HG02885 (cell line): ENCODE measurements around the gene ERFE.

Experiments used
- ATAC-seq: cut with Tn5 transposase; IDR thresholded peaks from one replicate; pipeline ENCODE4 v1.9.1; 2021; ENCODE audit warnings: mild to moderate bottlenecking; ENCODE audit not compliant: unreplicated experiment, poor library complexity

ERFE gene

DNA sequence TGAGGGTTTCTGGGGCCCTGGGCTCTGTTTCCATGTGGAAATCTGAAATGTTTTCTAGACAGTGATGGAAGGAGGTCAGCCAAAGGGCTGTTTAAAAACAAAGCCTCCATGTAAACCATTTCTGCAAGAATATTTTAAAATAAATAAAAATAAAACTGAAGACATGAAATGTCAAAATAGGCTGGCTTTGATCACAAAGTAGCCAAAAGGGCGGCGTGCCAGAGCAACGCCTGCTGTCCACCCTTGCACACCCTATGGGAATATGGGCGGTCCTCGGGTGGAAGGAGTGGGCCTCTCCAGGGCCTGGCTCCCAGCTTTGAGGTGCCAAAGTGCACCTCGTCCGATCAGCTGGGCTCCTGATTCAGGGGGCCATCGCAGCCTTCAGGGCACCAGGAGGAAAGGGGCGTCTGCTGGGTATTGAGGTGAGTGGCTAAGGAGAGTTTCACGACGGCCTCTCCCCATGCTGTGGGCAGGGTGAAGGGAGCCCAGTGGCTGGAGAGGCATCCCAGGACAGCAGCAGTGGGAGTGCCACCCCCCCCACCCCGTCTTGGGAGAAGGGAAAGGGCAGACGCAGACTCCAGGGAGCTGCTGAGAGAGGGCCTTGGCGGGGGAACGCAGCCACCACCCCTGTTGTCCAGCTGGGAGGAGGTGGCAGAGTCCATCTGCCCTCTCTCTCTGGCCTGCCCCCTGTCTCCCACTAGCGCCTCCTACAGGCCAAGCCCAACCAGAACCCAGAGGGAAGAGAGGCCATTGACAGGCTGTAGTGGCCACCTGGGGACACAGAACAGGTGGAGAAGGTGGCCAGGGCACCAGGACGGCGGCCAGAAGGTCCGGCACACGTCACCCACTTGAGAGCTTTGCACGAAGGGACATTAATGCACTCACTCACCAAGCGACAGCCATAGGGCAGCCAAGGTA is 5.7 kb upstream of the ERFE start:
- no peak for ATAC-seq

DNA sequence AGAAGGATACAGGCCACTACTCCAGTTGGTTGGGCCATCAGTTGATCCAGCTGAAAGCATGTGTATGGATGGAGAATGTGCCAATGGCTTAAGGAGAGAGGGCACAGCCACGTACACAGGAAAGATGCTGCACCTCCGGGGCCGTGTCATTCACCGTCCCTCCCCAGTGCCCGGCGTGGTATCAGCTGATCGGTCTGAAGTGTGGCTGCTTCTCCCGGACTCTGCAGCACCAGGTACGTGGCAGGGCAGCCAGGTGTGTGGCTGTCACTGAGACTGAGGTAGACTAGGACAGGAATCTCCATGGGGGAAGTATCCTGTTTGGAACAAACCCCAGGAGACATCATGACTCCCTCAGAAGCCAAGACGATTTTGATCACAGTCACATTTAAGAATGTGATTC is 4.2 kb upstream of the ERFE start:
- no peak for ATAC-seq

DNA sequence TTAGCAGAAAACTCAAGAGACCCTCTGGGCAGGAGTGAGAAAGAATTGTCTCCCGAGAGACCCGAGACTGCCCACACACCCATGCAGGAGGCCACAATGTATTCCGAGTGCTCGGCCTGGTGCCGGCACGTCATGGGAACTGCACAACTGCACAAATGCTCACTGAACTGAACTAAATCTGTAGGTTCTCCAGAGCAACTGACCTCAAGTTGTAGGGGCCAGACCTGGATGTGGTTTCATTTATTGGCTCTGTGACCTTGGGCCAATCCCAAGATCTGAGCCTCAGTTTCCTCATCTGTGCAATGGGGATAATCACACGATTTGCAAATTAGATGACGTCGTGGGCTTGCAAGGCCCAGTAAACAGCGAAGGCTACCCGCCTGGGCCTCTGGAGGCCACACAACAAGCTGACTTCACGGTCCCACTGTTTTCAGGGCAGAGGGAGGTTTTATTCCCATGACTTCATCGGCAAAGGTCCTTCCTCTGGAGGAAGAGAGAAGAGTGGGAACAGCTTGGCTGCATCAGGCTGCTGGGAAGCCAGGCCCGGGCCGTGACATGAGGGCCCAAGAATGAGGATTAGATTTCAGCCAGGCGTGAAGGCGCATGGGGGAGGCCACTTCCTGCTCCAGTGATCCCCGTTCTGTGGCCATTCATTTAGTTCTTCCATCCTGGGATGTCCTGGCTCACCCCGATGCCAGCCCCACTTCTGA is 3.6 kb upstream of the ERFE start:
- no peak for ATAC-seq

DNA sequence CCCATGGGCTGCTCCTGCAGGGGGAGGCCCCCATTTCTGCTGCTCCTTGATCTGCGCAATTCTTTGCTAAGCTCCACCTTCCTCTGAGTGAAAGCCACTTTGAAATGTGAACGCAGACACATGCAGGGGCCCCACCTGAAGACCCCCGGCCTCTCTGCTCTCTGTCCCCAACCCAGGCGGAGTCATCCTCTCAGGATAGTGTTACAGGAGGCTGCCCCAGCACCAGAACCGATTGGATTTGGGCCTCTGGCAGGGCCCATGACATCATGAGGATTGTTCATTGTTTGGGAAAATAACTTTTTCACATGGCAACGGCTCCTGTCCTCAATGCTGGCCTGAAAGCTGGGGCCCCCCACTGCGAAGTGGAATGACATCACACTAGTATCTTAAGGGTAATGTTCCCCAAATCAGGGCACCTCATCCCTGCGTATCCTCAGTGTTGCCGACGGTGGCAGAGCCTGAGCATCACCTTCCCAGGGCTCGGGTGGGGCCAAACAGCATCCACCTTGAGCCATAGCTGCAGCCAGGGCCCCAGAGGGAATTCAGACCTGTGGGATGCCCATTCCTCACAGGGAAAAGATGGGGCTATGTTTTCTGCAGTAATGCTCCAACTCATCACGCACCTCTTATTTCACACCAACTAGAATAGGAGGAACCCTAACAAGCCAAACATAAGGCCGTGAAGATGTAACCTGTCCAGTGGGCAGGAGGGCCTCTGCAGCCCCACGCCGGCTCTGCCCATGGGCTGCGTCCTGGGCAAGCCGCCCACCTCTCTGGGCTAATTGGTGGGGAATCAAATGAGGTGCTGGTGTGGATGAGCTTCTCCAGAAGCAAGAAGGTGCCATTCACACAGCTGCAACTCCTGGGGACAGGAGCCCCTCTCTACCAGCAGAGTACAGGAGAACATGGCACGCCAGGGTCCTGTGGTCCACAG is 2.7 kb upstream of the ERFE start:
- no peak for ATAC-seq

- ATAC-seq, result no peak
Measured at GRCh38 chr2:238157506-238158017, 1.2 kb upstream of the ERFE start.

DNA sequence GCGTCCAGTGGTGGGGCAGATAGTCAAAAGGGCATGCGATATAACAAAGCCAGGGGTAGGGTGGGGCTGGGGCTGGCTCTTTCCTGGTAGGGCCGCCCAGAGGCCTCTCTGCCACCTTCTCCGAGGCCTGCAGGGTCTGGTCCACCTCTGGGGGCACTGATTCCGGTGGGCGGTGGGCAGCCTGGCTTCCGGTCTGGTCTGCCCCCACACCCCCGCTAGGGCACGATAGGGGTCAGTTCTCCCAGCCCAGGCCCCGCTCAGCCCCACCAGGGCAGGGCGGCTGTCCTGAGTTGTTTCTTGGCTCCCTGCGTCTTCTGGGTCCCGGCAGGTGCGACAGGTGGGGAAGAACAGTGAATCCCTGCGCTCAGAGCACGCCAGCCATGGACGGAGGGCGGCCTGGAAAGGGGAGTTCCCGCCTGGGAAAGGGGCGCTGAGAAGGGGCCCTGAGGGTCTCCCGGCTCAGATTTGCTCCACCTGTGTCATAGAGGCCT is 707 bp upstream of the ERFE start:
- ATAC-seq, result no peak

GRCh38 chr2:238159071-238159539 is 335 bp downstream of the ERFE start:
- peak; percentile 31 for ATAC-seq

DNA sequence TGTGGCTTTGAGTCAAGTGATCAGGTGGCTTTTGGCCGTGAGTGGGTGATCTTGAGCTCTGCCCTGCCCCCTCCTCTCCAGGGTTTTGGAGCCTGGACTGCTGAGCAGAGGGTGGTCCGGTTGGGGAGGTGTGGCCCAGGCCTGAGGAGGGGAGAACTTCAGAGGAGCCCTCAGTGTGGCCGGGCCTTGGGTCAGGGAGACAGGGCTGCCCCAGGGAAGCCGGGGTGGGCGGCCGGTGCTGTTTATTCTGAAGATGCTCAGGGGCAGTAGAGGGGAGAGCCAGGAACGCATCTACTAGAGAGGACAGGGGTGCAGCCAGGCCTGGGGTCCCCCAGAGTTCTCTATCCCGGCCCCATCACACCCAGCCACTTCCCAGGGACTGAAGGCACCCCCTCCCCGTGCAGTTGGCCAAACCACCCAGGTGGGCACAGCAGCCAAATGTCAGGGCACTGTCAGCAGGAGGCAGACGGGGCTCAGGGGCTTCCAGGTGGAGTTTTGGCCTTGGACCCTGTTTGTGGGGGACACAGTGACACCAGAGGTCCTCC is 963 bp downstream of the ERFE start:
- ATAC-seq, result no peak

DNA sequence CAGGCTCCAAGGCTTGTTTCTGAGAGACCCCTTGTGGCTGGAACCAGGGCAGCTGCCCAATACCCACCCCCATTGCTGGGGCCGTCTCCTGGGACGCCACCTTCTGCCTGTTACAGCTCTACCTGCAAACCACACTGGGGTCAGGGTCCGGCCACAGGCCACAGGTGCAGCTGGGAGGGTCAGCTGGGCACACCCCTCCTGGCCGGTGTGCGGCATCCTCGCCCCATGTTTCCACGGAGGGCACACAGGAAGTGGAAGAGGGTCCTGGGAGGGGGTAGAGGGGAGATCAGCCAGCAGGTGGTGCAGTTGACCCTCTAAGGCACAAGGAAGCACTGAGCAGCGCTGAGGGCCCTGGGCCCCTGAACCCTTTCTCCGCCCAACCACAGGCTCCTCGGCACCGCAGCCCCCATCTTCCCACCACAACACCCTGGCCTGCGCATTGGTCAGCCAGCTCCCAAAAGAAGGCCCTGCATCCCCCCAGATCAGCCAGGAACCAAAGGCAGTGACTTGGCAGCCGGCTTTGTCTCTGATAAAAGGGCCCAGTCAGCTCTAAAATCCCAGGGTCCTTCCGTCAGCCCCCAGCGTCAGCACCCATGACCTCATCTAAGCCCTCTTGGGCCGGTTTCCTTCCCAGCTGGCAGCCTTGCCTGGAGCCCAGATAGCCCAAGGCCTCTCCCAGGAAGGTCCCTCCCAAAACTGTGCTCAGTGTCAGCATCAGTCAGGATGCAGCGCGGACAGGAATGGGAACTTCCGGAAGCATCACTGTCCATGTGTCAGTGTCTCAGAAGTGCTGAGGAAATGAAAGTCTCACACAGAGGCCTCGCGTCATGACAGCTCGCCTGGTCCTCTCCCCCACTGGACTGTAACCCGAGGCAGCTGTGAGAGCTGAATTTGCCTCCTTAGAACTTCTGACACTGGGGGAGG is 1.7 kb downstream of the ERFE start:
- no peak for ATAC-seq

- ATAC-seq, result no peak
Measured at GRCh38 chr2:238161291-238162051, 2.7 kb downstream of the ERFE start.

DNA sequence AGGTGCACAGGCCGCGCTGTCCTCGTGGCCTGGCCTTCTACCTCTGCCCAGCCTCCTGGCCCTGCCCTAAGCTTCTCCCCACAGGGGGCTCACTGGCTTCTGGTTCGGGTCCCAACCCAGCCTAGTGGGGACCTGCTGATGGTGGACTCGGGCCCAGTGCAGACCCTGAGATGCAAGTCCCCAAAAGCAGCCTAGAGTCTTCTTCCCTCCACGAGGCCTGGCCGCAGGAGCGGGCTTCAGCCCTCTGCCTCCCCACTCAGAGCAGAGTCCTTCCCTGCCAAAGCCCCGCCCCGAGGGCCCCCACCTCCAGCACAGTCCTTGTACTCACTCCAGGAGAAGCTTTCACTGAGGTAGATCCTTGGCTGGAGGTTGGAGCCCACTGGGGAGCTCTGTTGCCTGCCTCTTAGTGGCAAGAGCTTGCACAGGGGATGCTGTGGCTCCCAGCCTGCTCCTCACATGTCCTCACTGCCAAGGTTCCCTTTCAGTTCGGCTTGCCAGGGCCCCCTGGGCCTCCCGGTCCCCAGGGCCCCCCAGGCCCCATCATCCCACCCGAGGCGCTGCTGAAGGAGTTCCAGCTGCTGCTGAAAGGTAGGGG is 3.6 kb downstream of the ERFE start:
- no peak for ATAC-seq

DNA sequence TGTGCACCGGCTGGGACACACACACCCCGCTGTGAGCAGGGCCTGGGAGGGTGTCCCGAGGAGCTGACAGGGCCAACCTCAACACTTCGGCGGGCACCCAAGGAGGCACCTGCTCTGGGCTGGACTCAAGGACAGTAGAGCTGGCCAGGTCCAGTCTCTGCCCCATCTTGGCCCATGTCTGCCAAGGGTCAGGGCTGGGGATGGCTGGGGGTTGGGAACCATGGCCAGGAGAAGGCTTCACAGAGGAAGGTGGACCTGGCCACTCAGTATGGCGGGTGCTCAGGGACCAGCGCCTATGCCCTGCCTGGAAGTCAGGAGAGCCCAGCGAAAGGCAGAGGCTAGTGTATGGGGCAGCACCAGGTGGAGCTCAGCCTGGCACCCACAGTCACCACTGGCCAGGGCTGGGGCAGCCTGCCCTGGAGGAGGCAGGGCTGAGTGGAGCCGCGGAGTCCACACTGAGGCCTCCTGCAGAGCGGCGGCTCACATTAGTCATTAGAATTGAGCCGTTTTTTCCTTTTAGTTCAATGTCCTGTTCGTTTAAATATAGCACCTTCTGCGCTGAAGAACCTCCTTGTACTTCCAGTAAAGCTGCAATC is 4.2 kb downstream of the ERFE start:
- no peak for ATAC-seq

DNA sequence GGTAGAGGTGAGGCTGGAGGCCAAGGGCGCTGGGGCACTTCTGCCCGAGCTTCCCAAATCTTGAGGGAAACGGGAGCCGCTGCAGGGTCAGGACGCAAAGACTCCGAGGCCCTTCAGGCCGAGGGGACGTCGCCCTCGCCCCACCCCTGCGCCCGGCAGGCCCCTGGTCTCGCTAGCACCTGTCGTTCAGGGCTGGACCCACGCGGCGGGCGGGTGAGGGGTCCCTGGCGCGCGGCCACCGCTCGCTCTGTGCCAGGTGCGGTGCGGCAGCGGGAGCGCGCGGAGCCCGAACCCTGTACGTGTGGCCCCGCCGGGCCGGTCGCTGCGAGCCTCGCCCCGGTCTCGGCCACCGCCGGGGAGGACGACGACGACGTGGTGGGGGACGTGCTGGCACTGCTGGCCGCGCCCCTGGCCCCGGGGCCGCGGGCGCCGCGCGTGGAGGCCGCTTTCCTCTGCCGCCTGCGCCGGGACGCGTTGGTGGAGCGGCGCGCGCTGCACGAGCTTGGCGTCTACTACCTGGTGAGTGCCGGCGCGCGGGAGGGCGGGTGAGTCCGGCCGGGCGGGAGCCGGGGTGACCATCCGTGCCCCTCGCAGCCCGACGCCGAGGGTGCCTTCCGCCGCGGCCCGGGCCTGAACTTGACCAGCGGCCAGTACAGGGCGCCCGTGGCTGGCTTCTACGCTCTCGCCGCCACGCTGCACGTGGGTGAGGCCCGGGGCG is 4.9 kb downstream of the ERFE start:
- ATAC-seq, result no peak

DNA sequence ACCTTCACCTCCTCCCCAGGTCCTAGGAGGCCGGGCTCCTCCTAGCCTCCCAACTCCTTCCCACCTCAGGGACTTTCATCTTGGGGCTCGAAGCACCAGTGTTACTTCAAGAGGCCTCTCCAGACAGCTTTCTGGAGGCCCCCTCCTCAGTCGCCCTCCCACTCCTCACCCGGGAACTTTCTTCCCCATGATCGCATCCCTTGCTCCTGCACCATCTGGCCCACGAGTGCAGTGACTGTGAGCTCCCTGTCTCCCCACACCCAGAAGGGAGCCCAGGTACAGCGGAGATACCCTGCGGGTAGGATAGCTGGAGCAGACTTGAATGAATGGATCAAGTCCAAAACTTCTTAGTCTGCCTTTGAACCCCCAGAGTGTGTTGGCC is 6.1 kb downstream of the ERFE start:
- ATAC-seq, result no peak

- no peak for ATAC-seq
Measured at GRCh38 chr2:238165288-238165921, 6.6 kb downstream of the ERFE start.
